Stimulated activated CD8-positive, alpha-beta memory T cell treated with anti-CD3 and anti-CD28 coated beads, Interleukin-7, amount 100 ng/mL, for 4 hours (primary cell): Measurements from ENCODE around the gene ACTG2.

Experiments used
- DNase-seq, 2 donors: peaks; one replicate each; pipeline ENCODE4 v3.0.0-alpha.2; 2020; ENCODE audit warnings: low read depth in 2 of 2

Gene ACTG2

DNA sequence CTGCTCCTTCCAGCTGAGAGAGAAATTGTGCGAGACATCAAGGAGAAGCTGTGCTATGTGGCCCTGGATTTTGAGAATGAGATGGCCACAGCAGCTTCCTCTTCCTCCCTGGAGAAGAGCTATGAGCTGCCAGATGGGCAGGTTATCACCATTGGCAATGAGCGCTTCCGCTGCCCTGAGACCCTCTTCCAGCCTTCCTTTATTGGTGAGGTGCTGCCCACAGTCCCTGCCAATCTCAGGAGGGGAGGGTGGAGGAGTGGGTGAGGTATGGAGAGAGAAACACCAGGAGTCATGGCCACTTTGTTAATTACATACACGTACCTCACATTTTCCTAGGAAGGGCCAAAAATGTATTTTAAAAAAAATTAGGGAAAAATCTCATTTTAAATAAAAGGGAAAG, 21.9 kb downstream of the ACTG2 start:
- no peak for DNase-seq

GRCh38 chr2:73915437-73915993, 22.7 kb downstream of the ACTG2 start:
- DNase-seq, result no peak

DNA sequence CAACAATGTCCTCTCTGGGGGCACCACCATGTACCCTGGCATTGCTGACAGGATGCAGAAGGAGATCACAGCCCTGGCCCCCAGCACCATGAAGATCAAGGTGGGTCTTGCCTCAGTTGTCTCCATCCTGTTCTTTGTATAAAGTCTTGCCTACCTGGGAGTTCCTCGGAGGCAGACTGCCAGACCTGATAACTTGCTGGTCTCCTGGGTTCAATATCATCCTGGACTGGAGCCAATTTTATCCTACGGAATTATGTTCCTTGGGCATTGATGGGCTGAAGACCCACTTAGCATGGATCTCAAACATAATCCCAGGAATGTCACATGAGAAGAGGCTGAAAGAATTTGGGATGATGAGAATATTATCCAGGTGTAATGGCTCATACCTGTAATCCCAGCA, 23.9 kb downstream of the ACTG2 start:
- no peak for DNase-seq

DNA sequence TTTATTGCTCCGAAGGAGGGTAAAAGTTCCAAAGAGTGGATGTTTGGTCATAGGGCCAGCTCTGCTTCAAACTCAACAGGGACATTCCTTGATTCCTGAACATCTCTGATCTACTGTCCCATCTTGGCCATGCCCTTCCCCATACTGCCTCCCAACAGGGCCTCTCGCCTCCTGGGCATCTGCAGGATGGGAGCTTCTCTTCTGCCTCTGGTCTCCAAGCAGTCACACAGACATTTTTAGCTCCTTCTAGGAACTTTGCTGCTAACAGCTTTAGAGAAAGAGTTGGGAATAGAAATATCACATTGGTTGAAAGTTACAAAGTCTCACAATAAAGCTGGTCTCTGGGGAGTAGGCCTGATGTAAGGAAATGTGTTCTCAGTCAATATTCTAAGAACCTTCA, 24.5 kb downstream of the ACTG2 start:
- DNase-seq, result no peak

DNA sequence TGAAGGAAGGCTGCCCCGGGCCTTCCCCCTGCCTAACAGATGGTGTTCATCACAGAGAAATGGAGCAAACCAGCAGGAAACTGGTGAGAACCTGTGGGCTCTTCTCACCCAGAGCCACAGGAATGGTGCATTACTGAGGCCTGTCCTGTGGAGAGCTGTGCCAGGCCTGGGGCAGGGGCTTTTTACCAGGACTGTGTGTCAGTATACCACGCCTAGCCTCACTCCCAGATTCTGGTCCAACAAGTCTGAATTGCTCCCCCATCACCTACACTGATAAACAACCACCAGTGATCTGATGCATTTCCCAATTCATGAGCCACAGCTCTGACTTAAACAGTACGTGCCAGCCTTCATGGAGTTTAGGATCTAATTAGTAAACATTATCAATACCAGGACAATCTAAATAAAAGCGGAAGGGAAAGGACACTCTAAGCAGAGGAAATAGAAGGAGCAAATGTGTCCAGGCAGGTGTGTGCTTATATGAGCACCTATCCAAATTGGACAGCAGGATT, 24.9 kb downstream of the ACTG2 start:
- no peak for DNase-seq

- no peak for DNase-seq
Measured at GRCh38 chr2:73918856-73919255, 26.0 kb downstream of the ACTG2 start.

DNA sequence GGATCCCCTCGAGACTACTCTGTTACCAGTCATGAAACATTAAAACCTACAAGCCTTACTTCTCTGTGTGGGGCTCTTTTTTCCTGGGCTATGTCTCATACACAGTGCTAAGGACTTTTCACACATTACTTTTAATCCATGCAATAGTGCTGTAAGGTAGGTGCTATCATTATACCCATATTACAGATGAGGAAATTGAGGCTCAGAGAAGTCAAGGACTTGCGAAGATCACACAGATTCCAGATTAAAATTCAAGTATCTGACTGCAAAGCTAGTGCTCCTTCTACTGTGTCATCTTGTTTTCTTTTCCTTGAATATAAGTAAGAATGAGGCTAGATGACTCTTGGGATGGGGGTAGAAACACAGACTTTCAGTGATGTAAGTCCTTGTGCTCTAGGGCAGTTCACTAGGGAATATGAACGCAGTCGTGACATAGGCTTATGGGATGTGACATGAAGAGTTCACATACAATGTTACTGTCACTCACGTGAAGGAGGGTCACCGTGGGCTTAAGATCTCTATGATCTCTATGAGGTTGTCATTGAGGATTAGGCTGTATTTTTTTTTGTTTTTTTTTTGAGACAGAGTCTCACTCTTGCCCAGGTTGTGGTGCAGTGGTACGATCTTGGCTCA, 26.9 kb downstream of the ACTG2 start:
- no peak for DNase-seq

DNA sequence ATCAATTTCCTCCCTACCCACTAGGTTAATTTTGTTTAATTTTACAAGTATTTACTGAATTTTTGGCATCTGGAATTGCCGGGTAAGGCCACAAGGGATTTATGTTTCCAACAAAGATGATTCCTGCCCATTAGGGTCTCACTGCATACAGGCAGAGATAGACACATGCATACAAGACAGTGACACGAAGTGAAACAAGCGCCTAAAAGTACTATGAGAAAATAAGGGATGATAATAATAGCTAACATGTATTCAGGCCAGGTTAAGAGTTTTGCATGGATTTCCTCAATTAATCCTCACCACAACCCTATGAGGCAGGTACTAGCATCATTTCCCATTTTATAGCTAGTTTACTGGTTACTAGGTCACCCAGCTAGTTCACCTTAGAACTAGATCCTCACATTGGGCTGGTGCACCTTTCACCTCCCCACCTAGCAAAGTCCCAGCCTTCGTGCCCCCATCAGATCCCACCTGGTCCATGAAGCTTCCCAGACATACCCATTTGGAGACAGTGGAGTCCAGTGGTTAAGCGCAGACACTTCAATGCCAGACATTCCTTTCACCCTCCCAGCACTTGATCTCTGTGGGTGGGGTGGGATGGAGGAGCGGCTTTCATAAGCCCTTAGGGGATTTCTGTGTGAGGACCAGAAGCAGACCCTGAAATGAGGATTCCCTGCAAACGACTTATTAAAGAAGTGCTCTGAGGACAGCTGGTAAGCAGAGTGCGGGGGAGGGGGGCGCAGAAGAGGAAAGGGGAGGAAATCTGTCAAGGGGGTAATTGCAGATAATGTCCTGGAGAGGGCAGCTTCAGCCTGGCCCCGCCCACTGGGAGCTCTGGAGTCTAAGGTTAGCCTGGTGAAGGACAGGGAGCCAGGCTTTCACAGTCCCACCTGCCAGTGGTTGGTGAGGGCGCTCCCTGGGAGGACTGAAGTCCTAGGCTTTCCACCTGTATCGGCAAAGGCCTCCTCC, 28.1 kb downstream of the ACTG2 start:
- no peak for DNase-seq

DNA sequence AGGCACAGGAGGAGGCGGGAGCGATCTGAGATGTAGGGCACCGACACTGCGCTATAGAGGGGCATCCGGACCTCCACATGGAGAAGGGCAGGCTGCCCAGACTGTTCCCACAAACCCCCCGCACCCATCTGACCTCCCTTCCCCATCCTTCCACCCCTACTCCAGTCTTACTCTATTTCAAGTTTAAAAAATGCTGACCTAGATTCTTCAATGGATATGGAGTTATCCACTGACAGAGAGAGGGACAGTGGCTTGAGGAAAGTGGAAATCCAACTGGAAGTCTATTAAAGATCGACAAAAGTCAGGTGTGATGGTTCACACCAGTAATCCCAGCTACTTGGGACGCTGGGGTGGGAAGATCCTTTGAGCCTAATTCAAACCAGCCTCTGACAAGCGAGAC, 28.8 kb downstream of the ACTG2 start:
- no peak for DNase-seq

DNA sequence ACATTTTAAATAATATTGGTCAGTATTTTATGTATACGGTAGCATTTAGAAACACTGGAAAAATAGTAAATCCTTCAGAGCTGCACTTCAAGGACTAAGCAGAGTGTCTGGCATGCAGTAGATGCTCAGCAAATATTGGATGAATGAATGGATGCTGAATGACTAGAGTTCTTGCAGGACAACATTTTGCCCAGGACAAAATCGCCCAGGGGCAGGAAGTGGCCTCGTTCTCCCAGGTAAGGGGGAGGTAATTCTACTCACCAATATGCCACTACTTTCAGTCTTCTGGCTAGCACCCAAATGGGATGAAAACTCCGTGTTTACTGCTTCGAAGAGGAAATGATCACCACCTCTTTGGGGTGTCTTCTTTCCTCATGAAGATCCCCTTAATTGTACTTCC, 29.9 kb downstream of the ACTG2 start:
- DNase-seq, result no peak

GRCh38 chr2:73925033-73925704, 32.4 kb downstream of the ACTG2 start:
- DNase-seq, result no peak

- no peak for DNase-seq
Measured at GRCh38 chr2:73925853-73926492, 33.2 kb downstream of the ACTG2 start.

GRCh38 chr2:73926493-73927327, 33.9 kb downstream of the ACTG2 start, which contains the start of gene DGUOK:
TSS of gene DGUOK (plus strand) at chr2:73926880. CDS start at chr2:73926911, 31 bp downstream.
- DNase-seq, result peak; percentile 95 to 97

DNA sequence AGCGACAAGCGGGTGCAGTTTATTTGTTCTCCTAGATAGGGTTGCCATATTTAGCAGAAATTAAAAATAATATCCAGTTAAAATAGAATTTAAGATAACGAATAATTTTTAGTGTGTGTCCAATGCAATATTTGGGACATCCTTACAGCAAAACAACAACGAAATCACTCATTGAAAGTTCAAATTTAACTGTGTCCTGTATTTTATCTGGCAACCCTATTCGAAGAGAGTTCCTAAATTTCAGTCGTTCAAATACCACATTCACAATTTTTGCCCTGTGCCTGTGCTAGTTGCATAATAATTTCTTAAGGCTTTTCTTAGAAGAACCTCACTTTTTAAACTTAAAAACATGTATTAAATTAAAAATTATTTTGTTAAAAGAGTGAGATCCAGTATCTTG, 34.5 kb downstream of the ACTG2 start:
- no peak for DNase-seq

DNA sequence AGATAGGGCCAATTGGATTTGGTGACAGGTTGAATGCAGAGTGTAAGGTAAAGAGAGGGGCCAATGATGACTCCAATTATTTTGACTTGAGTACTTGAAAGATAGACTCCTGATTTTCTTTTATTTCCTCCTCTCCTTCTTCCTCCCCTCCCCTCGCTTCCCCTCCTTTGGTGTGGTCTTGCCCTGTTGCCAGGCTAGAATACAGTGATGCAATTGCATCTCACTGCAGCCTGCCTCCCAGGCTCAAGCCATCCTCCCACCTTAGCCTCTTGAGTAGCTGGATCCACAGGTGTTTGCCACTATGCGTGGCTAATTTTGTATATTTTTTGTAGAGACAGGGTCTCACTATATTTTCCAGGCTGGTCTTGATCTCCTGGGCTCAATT, 36.1 kb downstream of the ACTG2 start:
- DNase-seq, result no peak

GRCh38 chr2:73930386-73930785, 37.6 kb downstream of the ACTG2 start:
- DNase-seq, result no peak

GRCh38 chr2:73931531-73932500, 39.0 kb downstream of the ACTG2 start:
- peak; percentile 42 to 57 for DNase-seq

DNA sequence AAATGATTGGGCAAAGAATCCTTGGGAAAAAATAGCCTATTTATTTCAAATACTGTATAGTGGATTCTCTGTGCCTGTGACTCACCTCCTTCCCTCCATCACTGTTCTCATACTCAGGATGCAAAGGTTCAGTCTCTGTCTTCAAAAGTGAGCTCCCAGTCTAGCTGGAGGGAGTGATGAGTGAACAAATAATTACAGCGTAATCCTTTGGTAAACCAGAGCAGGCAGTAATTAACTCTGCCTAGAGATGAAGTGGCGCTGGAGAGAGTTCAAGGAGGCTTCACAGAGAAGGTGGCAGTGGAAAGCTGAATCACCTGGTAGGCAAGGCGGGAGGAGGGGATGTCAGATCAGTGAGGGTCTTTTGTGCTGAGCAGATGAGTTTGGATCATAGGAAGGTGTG, 40.4 kb downstream of the ACTG2 start:
- no peak for DNase-seq

GRCh38 chr2:73935641-73936040, 42.8 kb downstream of the ACTG2 start:
- DNase-seq, result no peak
